Subcutaneous abdominal adipose tissue (tissue), 5 donors: ENCODE data around the gene ZNF625.
A peak's percentile ranks its signal among the peaks of the same experiment; 100 is the strongest.

Experiments used
- H3K27ac ChIP-seq: one replicate; pipeline ENCODE4 v1.7.0; 2013; ENCODE audit warnings: low read depth, mild to moderate bottlenecking, inconsistent platforms, low read length, moderate library complexity
- H3K27me3 ChIP-seq, 5 donors: one replicate each; pipeline ENCODE4 v1.7.0; 2013; ENCODE audit warnings: low read length in 5 of 5, inconsistent platforms in 1 of 5; ENCODE audit not compliant: control insufficient read depth in 5 of 5, insufficient read depth in 4 of 5
- H3K36me3 ChIP-seq, 5 donors: one replicate each; pipeline ENCODE4 v1.7.0; 2013; ENCODE audit warnings: low read length in 5 of 5; ENCODE audit not compliant: control insufficient read depth in 5 of 5, insufficient read depth in 5 of 5
- H3K4me1 ChIP-seq, 5 donors: one replicate each; pipeline ENCODE4 v1.7.0; 2013; ENCODE audit warnings: low read length in 5 of 5, mild to moderate bottlenecking in 3 of 5, moderate library complexity in 1 of 5; ENCODE audit not compliant: control insufficient read depth in 5 of 5, insufficient read depth in 5 of 5
- H3K4me3 ChIP-seq, 5 donors: one replicate each; pipeline ENCODE4 v1.7.0; 2013; ENCODE audit warnings: low read length in 5 of 5, low read depth in 1 of 5
- H3K9ac ChIP-seq, 5 donors: one replicate each; pipeline ENCODE4 v1.7.0; 2013; ENCODE audit warnings: low read length in 5 of 5, mild to moderate bottlenecking in 4 of 5, moderate library complexity in 3 of 5
- H3K9me3 ChIP-seq, 5 donors: one replicate each; pipeline ENCODE4 v1.7.0; 2013; ENCODE audit warnings: low read length in 5 of 5; ENCODE audit not compliant: control insufficient read depth in 5 of 5
- donor health status: healthy.
- donor health status: healthy.
- donor health status: healthy.
- donor health status: healthy.
- donor health status: healthy.

The ZNF625 gene

DNA sequence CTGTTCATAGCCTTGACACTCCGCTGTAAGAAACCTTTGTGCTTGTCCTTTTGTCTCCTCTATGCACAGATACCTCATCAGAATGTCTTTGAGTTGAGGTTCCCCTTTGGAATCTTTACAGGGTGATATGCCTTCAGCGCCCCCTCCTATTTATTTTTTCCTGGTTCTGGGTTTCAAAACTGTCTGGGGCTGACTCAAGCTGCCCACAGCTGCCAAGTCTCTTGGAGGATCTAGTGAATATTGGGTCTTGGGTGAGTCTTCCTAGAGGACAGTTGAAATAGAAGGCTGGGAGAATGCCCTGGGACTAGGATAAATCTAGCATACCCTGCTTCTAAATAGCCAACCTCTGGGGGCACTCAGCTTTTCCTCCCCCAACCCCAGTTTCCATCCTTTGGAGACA, 7.3 kb upstream of the ZNF625 start:
- H3K27me3 ChIP-seq, result no peaks in the 10 kb centered on the region
- H3K9me3 ChIP-seq, result no peaks in the 10 kb centered on the region
- peaks cover 0 to 11% (median 0%) of the 10 kb centered on the region in 5 donors for H3K36me3 ChIP-seq
- H3K4me3 ChIP-seq, result peak overlapping the region; percentile 91 to 96 (median 94)
- H3K27ac ChIP-seq, result peak overlapping the region; percentile 89
- peaks cover 11 to 33% (median 24%) of the 10 kb centered on the region in 5 donors for H3K4me1 ChIP-seq
- peak overlapping the region; percentile 95 to 99 (median 97) for H3K9ac ChIP-seq

GRCh38 chr19:12162882-12163806, 6.6 kb upstream of the ZNF625 start, which contains the start of gene ZNF136:
Gene ZNF136, plus strand, starts transcription at chr19:12163096. Its CDS starts 108 bp downstream, at chr19:12163204.
- Histone ChIP-seq H3K9me3 (no peaks in the 10 kb centered on the region), H3K4me1 (peaks cover 11 to 33% (median 24%) of the 10 kb centered on the region in 5 donors), H3K27me3 (no peaks in the 10 kb centered on the region), H3K36me3 (peaks cover 0 to 7% (median 0%) of the 10 kb centered on the region in 5 donors), H3K9ac (peak within 1 kb of the TSS; percentile 95 to 99 (median 97)), H3K27ac (peak within 1 kb of the TSS; percentile 89), H3K4me3 (peak within 1 kb of the TSS; percentile 91 to 96 (median 94))

- Histone ChIP-seq H3K9ac (peak overlapping the region in 3 of 5 donors; percentile 30 to 95 (median 32)), H3K4me1 (peaks cover 11 to 33% (median 24%) of the 10 kb centered on the region in 5 donors)
Observed at GRCh38 chr19:12162513-12162881, 6.0 kb upstream of the ZNF625 start.

GRCh38 chr19:12159773-12160414, 3.4 kb upstream of the ZNF625 start:
- H3K9me3 ChIP-seq, result no peaks in the 10 kb centered on the region
- no peak overlapping the region for H3K4me3 ChIP-seq
- H3K27me3 ChIP-seq, result no peaks in the 10 kb centered on the region
- no peak overlapping the region for H3K9ac ChIP-seq
- peaks cover 11 to 38% (median 35%) of the 10 kb centered on the region in 5 donors for H3K4me1 ChIP-seq
- no peak overlapping the region for H3K27ac ChIP-seq
- peaks cover 0 to 3% (median 0%) of the 10 kb centered on the region in 5 donors for H3K36me3 ChIP-seq

More at GRCh38 chr19:12162513-12162881, 6.0 kb upstream of the ZNF625 start:
- peak overlapping the region; percentile 91 to 96 (median 94) for H3K4me3 ChIP-seq
- H3K9me3 ChIP-seq, result no peaks in the 10 kb centered on the region
- no peaks in the 10 kb centered on the region for H3K27me3 ChIP-seq
- peaks cover 0 to 7% (median 0%) of the 10 kb centered on the region in 5 donors for H3K36me3 ChIP-seq
- peak overlapping the region; percentile 89 for H3K27ac ChIP-seq

DNA sequence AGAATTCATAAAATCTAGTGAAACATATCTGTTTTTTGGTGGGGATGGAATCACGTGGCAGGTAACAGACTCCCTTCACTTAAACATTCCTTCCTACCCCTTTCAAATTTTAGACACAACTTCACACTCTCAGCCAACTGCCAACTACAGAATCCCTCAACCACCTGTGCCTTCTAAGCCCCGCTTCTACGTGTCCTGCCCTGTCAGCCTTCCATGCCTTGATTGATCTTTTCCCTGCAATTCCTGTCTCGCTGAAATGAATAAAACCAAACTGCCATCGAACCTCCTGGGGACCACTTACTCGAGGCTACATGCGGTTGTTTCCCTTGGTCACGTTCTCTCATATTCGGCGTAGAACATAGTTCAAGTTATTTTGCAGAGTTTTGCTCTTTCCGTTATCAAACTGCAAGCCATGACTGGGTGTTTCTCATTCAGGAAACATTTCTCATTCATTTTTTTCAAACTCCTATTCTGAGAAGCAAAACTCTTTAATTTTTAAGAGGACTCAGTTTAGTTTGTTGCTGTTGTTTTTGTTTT, 1.1 kb downstream of the ZNF625 start:
- Histone ChIP-seq H3K4me1 (peaks cover 4 to 24% (median 18%) of the 10 kb centered on the region in 5 donors), H3K9ac (peak overlapping the region; percentile 84 to 93 (median 87)), H3K36me3 (peaks cover 0 to 13% (median 5%) of the 10 kb centered on the region in 5 donors), H3K4me3 (peak overlapping the region; percentile 61 to 89 (median 86)), H3K27ac (peak overlapping the region; percentile 57), H3K27me3 (no peaks in the 10 kb centered on the region), H3K9me3 (no peaks in the 10 kb centered on the region)

GRCh38 chr19:12145348-12145747, 11.2 kb downstream of the ZNF625 start:
- H3K36me3 ChIP-seq, result peaks cover 18 to 32% (median 25%) of the 10 kb centered on the region in 5 donors
- H3K9me3 ChIP-seq, result peaks cover 2 to 11% (median 5%) of the 10 kb centered on the region in 5 donors
- H3K4me1 ChIP-seq, result peaks cover 8 to 12% (median 11%) of the 10 kb centered on the region in 5 donors
- no peak overlapping the region for H3K27ac ChIP-seq
- no peaks in the 10 kb centered on the region for H3K27me3 ChIP-seq
- peak overlapping the region in 1 of 5 donors; percentile 11 for H3K4me3 ChIP-seq
- peak overlapping the region in 1 of 5 donors; percentile 64 for H3K9ac ChIP-seq

DNA sequence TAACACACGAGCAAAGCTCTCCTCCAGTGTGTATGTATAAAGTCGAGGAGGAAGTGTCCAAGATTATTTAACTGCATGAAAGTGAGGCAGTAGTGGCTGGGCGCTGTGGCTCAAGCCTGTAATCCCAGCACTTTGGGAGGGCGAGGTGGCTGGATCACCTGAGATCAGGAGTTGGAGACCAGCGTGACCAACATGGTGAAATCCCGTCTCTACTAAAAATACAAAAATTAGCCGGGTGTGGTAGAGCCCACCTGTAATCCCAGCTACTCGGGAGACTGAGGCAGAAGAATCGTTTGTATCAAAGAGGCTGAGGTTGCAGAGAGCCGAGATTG, 15.2 kb downstream of the ZNF625 start:
- peaks cover 13 to 22% (median 21%) of the 10 kb centered on the region in 5 donors for H3K36me3 ChIP-seq
- no peak overlapping the region for H3K9ac ChIP-seq
- H3K4me1 ChIP-seq, result peaks cover 11 to 30% (median 23%) of the 10 kb centered on the region in 5 donors
- no peak overlapping the region for H3K27ac ChIP-seq
- peaks cover 2 to 11% (median 5%) of the 10 kb centered on the region in 5 donors for H3K9me3 ChIP-seq
- H3K4me3 ChIP-seq, result peak overlapping the region in 2 of 5 donors; percentile 88 to 95
- H3K27me3 ChIP-seq, result no peaks in the 10 kb centered on the region

DNA sequence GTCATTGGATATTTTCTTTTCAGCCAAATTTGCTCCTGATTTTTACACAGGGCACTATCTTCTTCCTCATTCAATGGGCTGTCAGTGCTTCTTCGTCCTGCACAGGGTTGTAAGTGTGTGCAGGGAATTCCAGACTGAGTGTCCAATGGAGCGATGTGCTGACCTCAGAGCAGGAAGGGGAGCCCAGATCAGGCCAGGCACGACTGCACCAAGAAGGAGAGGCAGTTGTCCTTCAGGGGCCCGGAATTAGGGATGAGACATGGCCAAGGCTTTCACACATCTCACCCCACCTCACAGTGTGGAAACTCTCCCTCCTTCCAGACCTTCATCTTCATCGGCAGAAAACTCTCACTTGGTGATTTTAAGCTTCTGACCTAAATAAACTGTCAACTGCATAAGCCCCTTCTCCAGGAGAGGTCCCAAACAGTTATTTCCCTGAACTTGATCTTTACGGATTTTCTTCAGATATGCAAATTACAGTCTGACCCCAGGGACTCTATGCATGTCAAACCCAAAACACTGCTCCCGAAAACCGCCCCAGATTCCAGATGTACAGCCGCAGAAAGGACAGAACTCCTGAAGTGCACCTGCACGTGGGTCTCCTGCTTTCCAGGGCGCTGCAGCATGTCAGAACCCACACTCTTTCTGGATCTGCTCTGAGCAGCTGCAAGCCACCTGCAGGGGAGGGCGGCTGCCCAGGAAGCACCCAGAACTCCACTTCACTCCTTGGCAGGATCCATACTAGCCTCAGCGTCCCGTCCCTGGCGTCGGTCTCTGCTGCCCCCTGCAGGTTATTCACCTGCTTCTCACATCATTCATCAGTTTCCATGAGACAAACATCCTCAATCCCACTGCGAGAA, 15.8 kb downstream of the ZNF625 start:
- H3K36me3 ChIP-seq, result peaks cover 9 to 18% (median 15%) of the 10 kb centered on the region in 5 donors
- H3K4me1 ChIP-seq, result peaks cover 11 to 30% (median 23%) of the 10 kb centered on the region in 5 donors
- H3K9me3 ChIP-seq, result peaks cover 2 to 7% (median 5%) of the 10 kb centered on the region in 5 donors
- H3K9ac ChIP-seq, result peak overlapping the region in 3 of 5 donors; percentile 14 to 90 (median 88)
- H3K27ac ChIP-seq, result peak overlapping the region; percentile 69
- H3K27me3 ChIP-seq, result no peaks in the 10 kb centered on the region
- peak overlapping the region; percentile 75 to 95 (median 88) for H3K4me3 ChIP-seq
